Activated CD8-positive, alpha-beta T cell treated with anti-CD3 and anti-CD28 coated beads for 36 hours (primary cell): Measurements from ENCODE around the gene FIBCD1. TPM values are rescaled to one million over a fixed set of nuclear protein-coding genes. Genes with fewer than 3 reads are reported as not detected.

Source experiments
- ATAC-seq: fragments of 200-7000 bp; cut with Tn5 transposase; one replicate; pipeline ENCODE4 v1.10.0; 2021; ENCODE audit warnings: mild to moderate bottlenecking, moderate library complexity
- CTCF ChIA-PET: fragments of 350-600 bp; sonication (Branson Sonifier 250); formaldehyde crosslinking; loops from one replicate; lab custom pipeline; 2021; ENCODE audit warnings: antibody characterized with exemption; lab: Charles Lee
- POLR2A ChIA-PET: fragments of 350-600 bp; sonication (Branson Sonifier 250); formaldehyde crosslinking; loops from one replicate; lab custom pipeline; 2021; ENCODE audit warnings: antibody characterized with exemption; lab: Charles Lee
- DNase-seq: peaks from one replicate; pipeline ENCODE4 v3.0.0-alpha.2; 2020
- H3K27ac Mint-ChIP-seq: one replicate; pipeline ENCODE4 v1.8.0; 2021; ENCODE audit warnings: mild to moderate bottlenecking, mixed read lengths
- H3K27me3 Mint-ChIP-seq: one replicate; pipeline ENCODE4 v1.8.0; 2021; ENCODE audit warnings: mixed read lengths
- H3K36me3 Mint-ChIP-seq: one replicate; pipeline ENCODE4 v1.8.0; 2021; ENCODE audit warnings: low read depth, mixed read lengths
- H3K4me1 Mint-ChIP-seq: one replicate; pipeline ENCODE4 v1.8.0; 2021; ENCODE audit warnings: low read depth, mixed read lengths
- H3K4me3 Mint-ChIP-seq: one replicate; pipeline ENCODE4 v1.8.0; 2021; ENCODE audit warnings: mild to moderate bottlenecking, moderate library complexity, mixed read lengths
- H3K9me3 Mint-ChIP-seq: one replicate; pipeline ENCODE4 v1.8.0; 2021; ENCODE audit warnings: mixed read lengths
- intact Hi-C: fragments of 100-400 bp; cut with micrococcal nuclease; formaldehyde crosslinking; loops from one replicate; pipeline ENCODE4 v1.10.0; 2022
- total RNA-seq, 2 experiments: library from RNA; stranded (reverse); gene quantifications; one replicate each; pipeline ENCODE4 v1.2.3, GENCODE V29; 2021
- TF ChIP-seq, protein P1 (sequence below): fragments of 200-600 bp; IDR thresholded peaks from one replicate; pipeline ENCODE4 v1.8.0; 2022; ENCODE audit warnings: antibody characterized with exemption, mild to moderate bottlenecking

Gene FIBCD1
- total RNA-seq, 2 experiments from 2014 or later: not detected

DNA sequence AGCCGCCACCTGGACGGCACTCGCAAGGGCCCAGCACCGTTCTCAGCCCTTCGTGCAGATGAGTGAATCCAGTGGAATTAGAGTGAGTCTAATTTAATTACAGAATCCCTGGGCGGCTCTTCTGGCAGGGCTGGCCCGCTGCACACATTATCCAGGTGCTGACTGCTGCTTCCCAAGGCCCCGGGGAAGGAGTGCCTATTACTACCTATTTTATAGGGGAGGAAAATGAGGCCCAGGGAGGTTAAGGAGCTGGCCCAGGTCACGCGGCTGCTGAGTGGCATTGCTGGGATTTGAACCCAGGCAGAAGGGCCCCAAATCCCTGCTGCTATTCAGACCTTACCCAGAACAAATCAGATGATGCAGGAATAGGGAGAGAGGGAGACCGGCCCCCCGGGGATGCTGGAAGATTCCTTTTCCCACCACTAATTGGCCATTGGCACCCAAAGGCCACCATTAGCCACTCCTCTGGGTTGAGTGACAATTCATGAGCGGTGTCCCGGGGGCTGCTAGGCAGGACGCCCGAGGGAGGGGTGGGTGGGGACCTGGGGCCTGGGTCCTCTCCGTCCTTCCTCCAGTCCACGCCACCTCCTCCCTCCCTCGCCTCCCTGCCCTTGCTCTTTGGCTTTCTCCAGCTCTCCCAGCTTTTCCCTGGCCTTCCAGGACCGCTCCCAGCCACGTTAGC, 32.2 kb downstream of the FIBCD1 start:
- H3K4me1 Mint-ChIP-seq: no peaks in the 10 kb centered on the region
- no peaks in the 10 kb centered on the region for H3K9me3 Mint-ChIP-seq
- no peak for DNase-seq
- TF ChIP-seq, protein P1, sequence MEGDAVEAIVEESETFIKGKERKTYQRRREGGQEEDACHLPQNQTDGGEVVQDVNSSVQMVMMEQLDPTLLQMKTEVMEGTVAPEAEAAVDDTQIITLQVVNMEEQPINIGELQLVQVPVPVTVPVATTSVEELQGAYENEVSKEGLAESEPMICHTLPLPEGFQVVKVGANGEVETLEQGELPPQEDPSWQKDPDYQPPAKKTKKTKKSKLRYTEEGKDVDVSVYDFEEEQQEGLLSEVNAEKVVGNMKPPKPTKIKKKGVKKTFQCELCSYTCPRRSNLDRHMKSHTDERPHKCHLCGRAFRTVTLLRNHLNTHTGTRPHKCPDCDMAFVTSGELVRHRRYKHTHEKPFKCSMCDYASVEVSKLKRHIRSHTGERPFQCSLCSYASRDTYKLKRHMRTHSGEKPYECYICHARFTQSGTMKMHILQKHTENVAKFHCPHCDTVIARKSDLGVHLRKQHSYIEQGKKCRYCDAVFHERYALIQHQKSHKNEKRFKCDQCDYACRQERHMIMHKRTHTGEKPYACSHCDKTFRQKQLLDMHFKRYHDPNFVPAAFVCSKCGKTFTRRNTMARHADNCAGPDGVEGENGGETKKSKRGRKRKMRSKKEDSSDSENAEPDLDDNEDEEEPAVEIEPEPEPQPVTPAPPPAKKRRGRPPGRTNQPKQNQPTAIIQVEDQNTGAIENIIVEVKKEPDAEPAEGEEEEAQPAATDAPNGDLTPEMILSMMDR: no peak
- H3K36me3 Mint-ChIP-seq: no peaks in the 10 kb centered on the region
- no peak overlapping the region for H3K4me3 Mint-ChIP-seq
- peaks cover 4% of the 10 kb centered on the region for H3K27me3 Mint-ChIP-seq
- ATAC-seq: no peak
- intact Hi-C loops: no loop called here
- ChIA-PET POLR2A (no interaction called here), CTCF (interaction anchor here (1.2 kb wide), 1 partner anchor 140 kb away, joined by 3 read pairs; no protein-coding TSS in a partner anchor)
- no peak overlapping the region for H3K27ac Mint-ChIP-seq

DNA sequence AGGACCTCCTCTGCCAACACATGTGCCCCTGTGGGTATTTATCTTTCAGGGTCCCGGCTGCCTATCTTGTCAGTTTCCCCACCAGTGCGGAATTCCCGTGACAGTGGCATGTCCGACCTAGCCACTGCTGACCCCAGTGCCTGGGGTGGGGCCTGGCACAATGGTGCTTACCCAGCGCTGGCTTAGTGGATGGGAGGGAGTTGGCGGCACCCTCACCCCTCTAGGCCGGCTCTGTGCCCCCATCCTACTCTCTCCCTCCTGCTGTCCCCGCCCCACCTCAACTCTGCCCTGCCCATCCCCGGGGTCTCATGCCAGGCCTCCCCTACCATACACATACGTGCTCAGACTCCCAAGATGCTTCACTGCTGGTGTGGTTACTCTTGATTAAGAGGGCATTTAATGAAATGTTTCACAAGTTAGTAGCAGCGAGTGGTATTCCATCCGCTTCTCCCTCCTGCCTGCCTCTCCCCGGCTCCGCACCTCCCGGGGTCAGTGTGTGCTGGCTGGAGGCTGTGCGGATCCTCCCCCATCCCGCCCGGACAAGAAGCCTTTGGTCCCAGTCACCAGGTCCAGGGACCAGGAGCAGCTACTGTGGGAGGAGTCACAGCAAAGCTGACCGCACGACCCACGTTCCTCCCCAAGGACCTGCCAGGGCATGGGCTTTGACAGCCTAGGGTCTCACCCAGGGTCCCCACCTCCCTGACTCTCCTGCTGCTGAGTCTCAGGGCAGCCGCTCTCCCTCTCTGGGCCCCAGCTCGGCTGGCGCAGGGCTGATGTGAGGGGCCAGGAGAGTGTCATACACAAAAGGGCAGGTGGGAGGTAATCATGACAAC, 32.9 kb downstream of the FIBCD1 start:
- H3K4me1 Mint-ChIP-seq: no peaks in the 10 kb centered on the region
- ChIA-PET POLR2A (no interaction called here), CTCF (interaction anchor here (1.2 kb wide), 1 partner anchor 140 kb away, joined by 5 read pairs; no protein-coding TSS in a partner anchor)
- no peak for DNase-seq
- no peak for ATAC-seq
- H3K4me3 Mint-ChIP-seq: no peak overlapping the region
- H3K27me3 Mint-ChIP-seq: peaks cover 4% of the 10 kb centered on the region
- no peaks in the 10 kb centered on the region for H3K9me3 Mint-ChIP-seq
- H3K27ac Mint-ChIP-seq: no peak overlapping the region
- H3K36me3 Mint-ChIP-seq: no peaks in the 10 kb centered on the region
- intact Hi-C loops: no loop called here
- TF ChIP-seq, protein P1: no peak

DNA sequence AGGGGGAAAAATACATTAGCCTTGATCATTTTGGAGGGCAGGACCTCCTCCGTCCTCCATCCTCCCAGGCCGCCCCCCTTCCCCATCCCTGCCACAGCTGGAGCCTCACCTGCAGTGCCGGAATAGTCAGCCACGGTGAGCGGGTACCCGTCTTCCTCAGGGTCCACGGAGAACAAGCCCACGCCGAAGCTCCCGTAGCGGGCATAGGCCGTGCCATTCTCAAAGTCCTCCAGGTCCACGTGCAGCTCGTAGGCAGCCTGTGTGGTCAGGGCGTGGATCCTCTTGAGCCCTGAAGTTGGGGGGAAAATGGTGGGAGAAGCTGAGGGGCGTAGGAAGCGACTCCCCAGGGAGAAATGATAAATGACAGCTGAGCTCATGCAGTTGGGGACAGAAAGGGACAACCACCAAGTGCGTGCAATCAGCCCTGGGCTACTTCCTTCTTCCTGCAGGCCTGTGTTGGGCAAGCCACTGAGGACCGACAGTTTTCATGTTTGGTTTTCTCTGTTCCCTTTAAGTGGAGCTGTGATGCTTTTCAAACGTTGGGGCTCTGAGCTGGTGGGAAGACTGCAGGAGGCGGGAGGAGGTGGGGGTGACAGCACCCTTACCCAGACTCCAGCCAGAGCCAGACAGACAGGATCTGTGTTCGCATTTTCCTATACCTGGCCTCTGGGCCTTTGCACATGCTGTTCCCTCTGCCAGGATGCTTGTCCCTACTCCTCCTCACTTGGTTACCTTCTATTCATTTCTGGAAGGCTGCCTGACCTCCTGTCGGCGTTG, 33.7 kb downstream of the FIBCD1 start:
- intact Hi-C loops: no loop called here
- H3K4me1 Mint-ChIP-seq: no peaks in the 10 kb centered on the region
- H3K4me3 Mint-ChIP-seq: no peak overlapping the region
- TF ChIP-seq, protein P1: no peak
- no peaks in the 10 kb centered on the region for H3K36me3 Mint-ChIP-seq
- no peak for ATAC-seq
- DNase-seq: no peak
- no peaks in the 10 kb centered on the region for H3K9me3 Mint-ChIP-seq
- ChIA-PET POLR2A (interaction anchor here (0.7 kb wide), 1 partner anchor 99 kb away, joined by 3 read pairs; no protein-coding TSS in a partner anchor), CTCF (interaction anchor here (1.2 kb wide), 1 partner anchor 141 kb away, joined by 5 read pairs; no protein-coding TSS in a partner anchor)
- no peak overlapping the region for H3K27ac Mint-ChIP-seq
- peaks cover 4% of the 10 kb centered on the region for H3K27me3 Mint-ChIP-seq

DNA sequence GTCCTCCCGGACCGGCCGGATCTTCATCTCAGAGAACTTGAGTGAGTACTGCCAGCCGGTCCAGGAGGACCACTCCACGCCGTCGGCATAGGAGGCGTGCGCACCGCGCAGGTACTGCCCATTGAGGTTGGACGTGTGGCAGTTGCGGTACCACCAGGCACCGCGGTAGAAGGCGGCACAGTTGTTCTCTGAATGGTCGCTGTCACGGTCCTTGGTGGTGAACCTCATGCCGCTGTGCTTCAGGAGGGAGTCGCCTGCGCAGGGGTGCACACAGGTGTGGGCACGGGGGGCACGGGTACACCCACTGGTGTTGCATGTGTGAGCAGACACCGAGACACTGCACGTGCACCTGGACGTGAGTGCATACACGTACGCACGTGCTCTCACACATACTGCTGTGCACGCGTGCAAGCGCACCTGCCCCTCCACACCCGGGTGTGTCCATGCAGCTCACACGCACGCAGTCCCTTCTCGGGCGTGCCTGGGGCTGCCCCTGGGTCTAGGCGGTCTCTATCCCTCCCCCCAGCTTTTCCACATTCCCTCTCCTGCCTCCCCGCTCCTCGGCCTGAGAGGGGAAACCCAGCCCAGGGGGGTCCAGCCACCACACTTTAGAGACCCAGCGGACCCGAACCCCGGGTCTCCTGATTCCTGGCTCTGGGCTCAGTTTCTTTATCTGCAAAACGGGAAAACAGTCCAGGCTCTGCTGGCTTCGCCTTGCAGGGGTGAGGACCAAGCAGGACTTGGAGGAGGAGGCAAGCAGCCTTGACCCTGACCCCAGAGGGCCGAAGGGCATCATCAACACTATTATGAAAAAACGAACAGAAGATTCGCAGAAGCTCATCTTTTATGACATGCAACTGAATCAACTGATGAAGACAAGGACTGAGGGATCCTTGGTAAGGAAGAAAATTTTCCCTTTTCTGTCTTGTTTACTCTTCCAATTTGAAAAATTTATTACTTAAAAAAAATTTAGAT, 34.7 kb downstream of the FIBCD1 start:
- TF ChIP-seq, protein P1: no peak
- ChIA-PET POLR2A (no interaction called here), CTCF (interaction anchor here (1.2 kb wide), 1 partner anchor 142 kb away, joined by 5 read pairs; no protein-coding TSS in a partner anchor)
- Mint-ChIP-seq H3K36me3 (no peaks in the 10 kb centered on the region), H3K4me1 (no peaks in the 10 kb centered on the region), H3K27me3 (peaks cover 4% of the 10 kb centered on the region), H3K27ac (no peak overlapping the region), H3K9me3 (no peaks in the 10 kb centered on the region), H3K4me3 (no peak overlapping the region)
- DNase-seq: no peak
- intact Hi-C loops: no loop called here
- no peak for ATAC-seq
